OCI-LY3 (cell line): ENCODE measurements around the gene PRMT2.

Experiments
- H2AFZ ChIP-seq: fragments of 200-600, 300-600 bp; shearing (Covaris generic); 2 replicates; pipeline ENCODE4 v1.6.0; 2014; ENCODE audit warnings: antibody characterized with exemption, low read depth, low read length
- H3K27ac ChIP-seq: fragments of 200-600, 300-600 bp; sonication (generic); 2 replicates; pipeline ENCODE4 v1.5.1; 2014; ENCODE audit warnings: mild to moderate bottlenecking, low read length, moderate library complexity, mixed read lengths
- H3K27me3 ChIP-seq: fragments of 200-600, 300-600 bp; sonication (generic); 2 replicates; pipeline ENCODE4 v1.6.1; 2014; ENCODE audit warnings: low read depth, low read length, mixed read lengths
- H3K36me3 ChIP-seq: fragments of 200-600, 300-600 bp; sonication (generic); replicated peaks from 2 replicates; pipeline ENCODE3; 2014; ENCODE audit warnings: low read depth, low read length, mixed read lengths
- H3K4me1 ChIP-seq: fragments of 300-600, 200-600 bp; sonication (generic); 2 replicates; pipeline ENCODE4 v1.6.1; 2014; ENCODE audit warnings: low read length, mixed read lengths
- H3K4me2 ChIP-seq: fragments of 200-600, 300-600 bp; sonication (generic); 2 replicates; pipeline ENCODE4 v1.6.1; 2014; ENCODE audit warnings: low read length, mixed read lengths
- H3K4me3 ChIP-seq: fragments of 300-600, 200-600 bp; sonication (generic); 2 replicates; pipeline ENCODE4 v1.5.1; 2014; ENCODE audit warnings: antibody characterized with exemption, mild to moderate bottlenecking, low read length, moderate library complexity
- H3K79me2 ChIP-seq: fragments of 300-600, 200-600 bp; shearing (Covaris generic); 2 replicates; pipeline ENCODE4 v1.6.1; 2014; ENCODE audit warnings: mild to moderate bottlenecking, low read length, mixed read lengths
- H3K9ac ChIP-seq: fragments of 300-600, 200-600 bp; shearing (Covaris generic); 2 replicates; pipeline ENCODE4 v1.6.0; 2014; ENCODE audit warnings: mild to moderate bottlenecking, low read length, moderate library complexity
- H3K9me3 ChIP-seq: fragments of 200-600, 300-600 bp; shearing (Covaris generic); 2 replicates; pipeline ENCODE4 v1.6.1; 2014; ENCODE audit warnings: low read length, mixed read lengths; ENCODE audit not compliant: insufficient read depth
- H4K20me1 ChIP-seq: fragments of 200-600, 300-600 bp; sonication (generic); 2 replicates; pipeline ENCODE4 v1.6.1; 2016; ENCODE audit warnings: low read length, mixed read lengths; ENCODE audit not compliant: insufficient read depth
- CTCF ChIP-seq: fragments of 200-600, 300-600 bp; sonication (generic); IDR thresholded peaks from 2 replicates; pipeline ENCODE4 v1.5.1; 2014; ENCODE audit warnings: antibody characterized with exemption, low read length, low read depth
- EZH2phosphoT487 ChIP-seq: fragments of 200-600 bp; shearing (Covaris generic); IDR thresholded peaks from 2 replicates; pipeline ENCODE4 v1.6.1; 2018; ENCODE audit warnings: antibody characterized with exemption, mixed run types, low read depth

The PRMT2 gene

GRCh38 chr21:46618738-46619379 lies 16.6 kb upstream of the PRMT2 start:
- no peak overlapping the region for H3K27ac ChIP-seq
- H3K4me2 ChIP-seq: no peak overlapping the region
- H3K36me3 ChIP-seq: no peaks in the 10 kb centered on the region
- H3K4me1 ChIP-seq: peaks cover 7% of the 10 kb centered on the region
- no peaks in the 10 kb centered on the region for H3K9me3 ChIP-seq
- TF ChIP-seq EZH2phosphoT487: no peak
- no peak for TF ChIP-seq CTCF
- H3K27me3 ChIP-seq: no peaks in the 10 kb centered on the region
- no peak overlapping the region for H2AFZ ChIP-seq
- H3K9ac ChIP-seq: no peak overlapping the region
- H3K4me3 ChIP-seq: no peak overlapping the region
- H4K20me1 ChIP-seq: no peaks in the 10 kb centered on the region
- no peaks in the 10 kb centered on the region for H3K79me2 ChIP-seq

GRCh38 chr21:46619846-46620245 lies 15.6 kb upstream of the PRMT2 start:
- Histone ChIP-seq H3K4me2 (no peak overlapping the region), H3K27ac (no peak overlapping the region)

GRCh38 chr21:46620846-46621245 lies 14.6 kb upstream of the PRMT2 start:
- peaks cover 7% of the 10 kb centered on the region for H3K4me1 ChIP-seq
- H3K9me3 ChIP-seq: no peaks in the 10 kb centered on the region
- no peak overlapping the region for H3K9ac ChIP-seq
- H3K4me2 ChIP-seq: no peak overlapping the region
- no peak for TF ChIP-seq CTCF
- no peak for TF ChIP-seq EZH2phosphoT487
- no peaks in the 10 kb centered on the region for H3K36me3 ChIP-seq
- no peaks in the 10 kb centered on the region for H3K27me3 ChIP-seq
- no peak overlapping the region for H2AFZ ChIP-seq
- H3K4me3 ChIP-seq: no peak overlapping the region
- H3K79me2 ChIP-seq: no peaks in the 10 kb centered on the region
- no peaks in the 10 kb centered on the region for H4K20me1 ChIP-seq
- no peak overlapping the region for H3K27ac ChIP-seq

More at GRCh38 chr21:46619846-46620245, 15.6 kb upstream of the PRMT2 start:
- Histone ChIP-seq H3K9ac (no peak overlapping the region), H3K4me3 (no peak overlapping the region), H3K27me3 (no peaks in the 10 kb centered on the region), H3K36me3 (no peaks in the 10 kb centered on the region), H4K20me1 (no peaks in the 10 kb centered on the region), H3K9me3 (no peaks in the 10 kb centered on the region), H2AFZ (no peak overlapping the region), H3K4me1 (peaks cover 7% of the 10 kb centered on the region), H3K79me2 (no peaks in the 10 kb centered on the region)
- no peak for TF ChIP-seq EZH2phosphoT487

DNA sequence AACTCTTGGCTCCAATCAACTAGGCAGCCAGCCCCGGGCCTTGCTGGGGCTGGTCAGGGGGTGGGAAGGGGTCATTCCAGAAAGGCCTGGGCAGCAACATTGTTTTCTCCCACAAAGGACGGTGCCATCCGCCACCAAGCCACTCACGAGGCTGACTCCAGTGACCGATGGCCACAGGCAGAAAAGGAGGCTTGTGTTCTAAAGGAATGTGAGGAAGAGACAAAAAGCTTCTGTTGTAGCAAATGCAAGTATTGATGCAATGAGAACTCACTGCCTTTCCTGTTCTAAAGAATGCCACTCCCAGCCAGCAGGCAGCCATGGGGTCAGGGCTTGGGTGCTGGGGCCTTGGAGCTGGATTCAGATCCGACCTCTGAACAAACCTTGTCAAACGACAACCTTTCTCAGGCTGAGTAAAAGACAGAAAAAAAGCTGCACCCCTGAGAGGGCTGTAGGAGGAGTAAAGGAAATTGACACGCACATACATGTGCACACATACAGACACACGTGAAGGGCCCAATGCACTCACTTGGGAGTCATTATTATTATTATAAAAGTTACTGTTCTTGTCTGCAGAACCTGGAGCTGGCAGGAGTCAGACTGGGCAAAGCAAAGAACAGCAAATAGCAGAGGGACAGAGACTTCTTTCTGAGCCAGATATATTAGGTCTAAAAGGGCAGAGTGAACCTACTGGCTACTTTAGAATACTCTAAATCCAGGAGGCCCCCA lies 13.9 kb upstream of the PRMT2 start:
- Histone ChIP-seq H3K4me3 (no peak overlapping the region), H3K4me1 (peaks cover 7% of the 10 kb centered on the region), H3K27ac (no peak overlapping the region), H3K36me3 (no peaks in the 10 kb centered on the region), H3K79me2 (no peaks in the 10 kb centered on the region), H2AFZ (no peak overlapping the region), H3K4me2 (no peak overlapping the region), H4K20me1 (no peaks in the 10 kb centered on the region), H3K9me3 (no peaks in the 10 kb centered on the region), H3K27me3 (no peaks in the 10 kb centered on the region), H3K9ac (no peak overlapping the region)
- no peak for TF ChIP-seq EZH2phosphoT487
- TF ChIP-seq CTCF: no peak
